BJ (cell line): ENCODE measurements around the gene SH3BP4. TPM values are rescaled to one million over a fixed set of nuclear protein-coding genes. Genes with fewer than 3 reads are reported as not detected.

ENCODE experiments used
- CTCF ChIA-PET: fragments of 350-600 bp; formaldehyde crosslinking; extraction: SDS; loops from one replicate; lab custom pipeline; 2021; ENCODE audit warnings: antibody characterized with exemption, inconsistent platforms; lab: Yijun Ruan, JAX
- POLR2A ChIA-PET: fragments of 300-600 bp; sonication (Branson Sonifier 250); formaldehyde crosslinking; extraction: SDS; loops from one replicate; lab custom pipeline; 2021; ENCODE audit warnings: antibody characterized with exemption; lab: Charles Lee
- DNase-seq: peaks from one replicate; pipeline ENCODE4 v3.0.0-alpha.2; 2011; ENCODE audit warnings: low read depth
- H3K27me3 ChIP-seq: 2 replicates; pipeline ENCODE4 v1.6.0; 2011; ENCODE audit warnings: low read length; ENCODE audit not compliant: control insufficient read depth, insufficient read depth
- H3K36me3 ChIP-seq: 2 replicates; pipeline ENCODE4 v1.5.1; 2011; ENCODE audit warnings: low read length; ENCODE audit not compliant: control insufficient read depth, insufficient read depth
- H3K4me3 ChIP-seq: 2 replicates; pipeline ENCODE4 v1.5.1; 2011; ENCODE audit warnings: low read depth, mild to moderate bottlenecking, control low read depth, low read length
- polyA plus RNA-seq: library from polyadenylated mRNA; depleted of rRNA; stranded (reverse); fragments of >200 nt; gene quantifications from 2 replicates; pipeline ENCODE4 v1.2.3, GENCODE V29; 2011
- TF ChIP-seq, protein P1 (sequence below): IDR thresholded peaks from 2 replicates; pipeline ENCODE4 v1.5.1; 2011; ENCODE audit warnings: low read depth, mild to moderate bottlenecking, control low read depth, inconsistent platforms, low read length, moderate library complexity; ENCODE audit not compliant: insufficient read depth

SH3BP4 gene
- polyA plus RNA-seq, 1 experiment: 106 TPM

- no peak for DNase-seq
- Histone ChIP-seq H3K4me3 (no peak overlapping the region), H3K36me3 (peaks cover 34% of the 10 kb centered on the region), H3K27me3 (no peaks in the 10 kb centered on the region)
- TF ChIP-seq, protein P1, sequence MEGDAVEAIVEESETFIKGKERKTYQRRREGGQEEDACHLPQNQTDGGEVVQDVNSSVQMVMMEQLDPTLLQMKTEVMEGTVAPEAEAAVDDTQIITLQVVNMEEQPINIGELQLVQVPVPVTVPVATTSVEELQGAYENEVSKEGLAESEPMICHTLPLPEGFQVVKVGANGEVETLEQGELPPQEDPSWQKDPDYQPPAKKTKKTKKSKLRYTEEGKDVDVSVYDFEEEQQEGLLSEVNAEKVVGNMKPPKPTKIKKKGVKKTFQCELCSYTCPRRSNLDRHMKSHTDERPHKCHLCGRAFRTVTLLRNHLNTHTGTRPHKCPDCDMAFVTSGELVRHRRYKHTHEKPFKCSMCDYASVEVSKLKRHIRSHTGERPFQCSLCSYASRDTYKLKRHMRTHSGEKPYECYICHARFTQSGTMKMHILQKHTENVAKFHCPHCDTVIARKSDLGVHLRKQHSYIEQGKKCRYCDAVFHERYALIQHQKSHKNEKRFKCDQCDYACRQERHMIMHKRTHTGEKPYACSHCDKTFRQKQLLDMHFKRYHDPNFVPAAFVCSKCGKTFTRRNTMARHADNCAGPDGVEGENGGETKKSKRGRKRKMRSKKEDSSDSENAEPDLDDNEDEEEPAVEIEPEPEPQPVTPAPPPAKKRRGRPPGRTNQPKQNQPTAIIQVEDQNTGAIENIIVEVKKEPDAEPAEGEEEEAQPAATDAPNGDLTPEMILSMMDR: no peak
- ChIA-PET CTCF (no interaction called here), POLR2A (no interaction called here)
Observed at GRCh38 chr2:234999740-235000425, 48.1 kb downstream of the SH3BP4 start.

DNA sequence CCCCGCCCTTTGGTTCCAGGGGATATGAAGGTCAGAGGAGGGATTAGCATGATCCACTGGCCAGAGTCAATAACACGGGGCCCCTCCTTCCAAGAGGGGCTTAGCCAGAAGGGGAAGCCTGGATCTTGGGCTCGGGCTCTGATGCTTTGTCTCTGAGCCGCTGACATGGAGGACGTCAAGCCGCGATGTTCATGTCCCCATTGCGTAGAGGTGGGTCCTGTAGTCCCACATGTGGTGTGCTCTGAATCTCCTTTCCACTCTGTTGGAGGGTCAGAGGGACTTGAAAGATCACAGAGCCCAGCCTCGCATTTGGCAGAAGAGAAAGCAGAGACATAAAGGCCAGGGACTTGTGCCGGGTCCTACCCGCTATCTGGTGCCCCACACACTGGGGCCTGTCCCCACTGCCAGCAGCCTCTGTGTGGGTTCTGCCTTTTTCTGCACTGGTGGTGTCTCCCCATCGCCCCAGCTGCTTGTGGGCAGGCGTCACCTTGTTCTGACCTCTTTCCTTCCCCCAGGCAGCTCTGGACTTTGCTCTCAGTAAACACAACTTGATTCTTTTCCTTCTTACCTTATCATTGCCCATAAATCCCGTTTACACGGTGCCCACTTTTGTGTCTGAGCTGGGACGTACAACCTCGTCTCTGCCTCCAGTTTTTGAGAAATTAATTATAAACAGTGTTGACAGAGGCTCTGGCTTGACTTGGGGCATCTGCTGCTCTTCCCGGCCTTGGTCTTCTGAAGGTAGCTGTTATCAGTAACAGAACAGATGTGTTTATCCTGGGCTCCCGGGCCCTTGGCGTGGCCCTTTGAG, 48.8 kb downstream of the SH3BP4 start:
- TF ChIP-seq, protein P1: no peak
- Histone ChIP-seq H3K4me3 (no peak overlapping the region), H3K27me3 (no peaks in the 10 kb centered on the region), H3K36me3 (peaks cover 30% of the 10 kb centered on the region)
- ChIA-PET POLR2A (no interaction called here), CTCF (interaction anchor here (1.0 kb wide), 1 partner anchor 23 kb away, joined by 3 read pairs; no protein-coding TSS in a partner anchor)
- no peak for DNase-seq

- ChIA-PET POLR2A (no interaction called here), CTCF (interaction anchor here (1.0 kb wide), 1 partner anchor 22 kb away, joined by 3 read pairs; no protein-coding TSS in a partner anchor)
- Histone ChIP-seq H3K4me3 (no peak overlapping the region), H3K36me3 (peaks cover 30% of the 10 kb centered on the region), H3K27me3 (no peaks in the 10 kb centered on the region)
- TF ChIP-seq, protein P1: no peak
- no peak for DNase-seq
Observed at GRCh38 chr2:235001237-235002133, 49.7 kb downstream of the SH3BP4 start.

DNA sequence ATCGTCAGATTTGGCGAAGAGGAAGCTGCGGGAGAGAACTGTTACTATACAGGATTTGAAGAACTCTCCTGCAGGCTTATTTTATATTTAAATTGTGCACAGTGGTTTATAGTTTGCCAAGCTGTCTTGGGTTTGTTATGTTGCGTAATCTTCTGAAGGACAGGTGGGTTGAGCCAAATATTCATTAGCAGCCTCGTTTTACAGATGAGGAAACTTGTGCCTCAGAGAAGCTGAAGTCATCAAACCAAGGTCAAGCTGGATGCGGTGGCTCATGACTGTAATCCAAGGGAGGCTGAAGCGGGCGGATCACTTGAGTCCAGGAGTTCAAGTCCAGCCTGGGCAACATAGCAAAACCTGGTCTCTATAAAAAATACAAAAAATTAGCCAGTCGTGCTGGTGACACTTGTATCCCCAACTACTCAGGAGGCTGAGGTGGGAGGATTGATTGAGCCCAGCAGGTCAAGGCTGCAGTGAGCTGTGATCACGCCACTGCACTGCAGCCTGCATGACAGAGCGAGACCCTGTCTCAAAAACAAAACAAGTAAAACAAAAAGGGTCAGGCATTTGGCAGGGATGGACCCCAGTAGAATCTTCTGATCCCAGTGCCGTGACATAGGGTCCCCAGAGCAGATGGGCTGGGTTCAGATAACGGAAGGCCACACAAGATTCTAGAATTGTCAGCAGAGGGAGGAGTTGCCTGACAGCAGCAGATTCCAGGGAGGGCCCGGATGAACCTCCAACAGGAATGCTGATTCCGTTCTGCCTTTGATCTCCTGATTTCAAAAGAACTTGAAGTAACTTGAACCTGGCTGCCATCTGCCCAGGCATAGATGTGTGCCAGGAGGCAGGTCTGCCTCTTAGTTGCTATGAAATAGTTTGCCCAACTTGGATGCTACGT, 50.6 kb downstream of the SH3BP4 start:
- H3K27me3 ChIP-seq: no peaks in the 10 kb centered on the region
- H3K4me3 ChIP-seq: no peak overlapping the region
- POLR2A ChIA-PET: no interaction called here
- DNase-seq: no peak
- TF ChIP-seq, protein P1: no peak
- peaks cover 25% of the 10 kb centered on the region for H3K36me3 ChIP-seq
- CTCF ChIA-PET: no interaction called here
